ENCODE measurements around the gene CPA4.
"Not testable (repeated sequence)": the region's sequence is repeated elsewhere in the genome, so short reads cannot be mapped to it uniquely, and the experiment has no call there.

CPA4 gene

GRCh38 chr7:130292682-130293257, at the start of gene CPA4:
Gene CPA4 (plus strand): TSS chr7:130293161. CDS start chr7:130293181, 20 bp downstream.
- H3K4me3 ChIP-seq (ENCODE audit: low read depth, low read length), result no peak within 1 kb of the TSS
- peak; percentile 97 for DNase-seq (ENCODE audit: low read depth)

- not testable (repeated sequence) for DNase-seq (ENCODE audit: low read depth); H3K4me3 ChIP-seq (ENCODE audit: low read depth, low read length)
Measured at GRCh38 chr7:130243486-130243885, 49.5 kb upstream of the CPA4 start.

GRCh38 chr7:130246491-130246890, 46.5 kb upstream of the CPA4 start:
- not testable (repeated sequence) for H3K4me3 ChIP-seq (ENCODE audit: low read depth, low read length); DNase-seq (ENCODE audit: low read depth)

- H3K4me3 ChIP-seq (ENCODE audit: low read depth, low read length); DNase-seq (ENCODE audit: low read depth): not testable (repeated sequence)
Measured at GRCh38 chr7:130248842-130249241, 44.1 kb upstream of the CPA4 start.

- not testable (repeated sequence) for H3K4me3 ChIP-seq (ENCODE audit: low read depth, low read length); DNase-seq (ENCODE audit: low read depth)
Measured at GRCh38 chr7:130249626-130250025, 43.3 kb upstream of the CPA4 start.

GRCh38 chr7:130254555-130254954, 38.4 kb upstream of the CPA4 start:
- no peak for DNase-seq (ENCODE audit: low read depth)
- no peak overlapping the region for H3K4me3 ChIP-seq (ENCODE audit: low read depth, low read length)

- DNase-seq (ENCODE audit: low read depth), result no peak
- H3K4me3 ChIP-seq (ENCODE audit: low read depth, low read length), result no peak overlapping the region
Measured at GRCh38 chr7:130256704-130257103, 36.3 kb upstream of the CPA4 start.

GRCh38 chr7:130258494-130259078, 34.4 kb upstream of the CPA4 start:
- H3K4me3 ChIP-seq (ENCODE audit: low read depth, low read length), result no peak overlapping the region
- DNase-seq (ENCODE audit: low read depth), result no peak

GRCh38 chr7:130262448-130262847, 30.5 kb upstream of the CPA4 start:
- DNase-seq (ENCODE audit: low read depth), result no peak
- no peak overlapping the region for H3K4me3 ChIP-seq (ENCODE audit: low read depth, low read length)

GRCh38 chr7:130263130-130263529, 29.8 kb upstream of the CPA4 start:
- H3K4me3 ChIP-seq (ENCODE audit: low read depth, low read length), result no peak overlapping the region
- no peak for DNase-seq (ENCODE audit: low read depth)

GRCh38 chr7:130266258-130266960, 26.6 kb upstream of the CPA4 start, which contains the start of gene CPA2:
Gene CPA2 (plus strand): TSS chr7:130266863. CDS start chr7:130266882, 19 bp downstream.
- H3K4me3 ChIP-seq (ENCODE audit: low read depth, low read length), result no peak within 1 kb of the TSS
- no peak for DNase-seq (ENCODE audit: low read depth)

GRCh38 chr7:130266961-130267321, 26.0 kb upstream of the CPA4 start:
- no peak for DNase-seq (ENCODE audit: low read depth)
- H3K4me3 ChIP-seq (ENCODE audit: low read depth, low read length), result no peak overlapping the region

- no peak overlapping the region for H3K4me3 ChIP-seq (ENCODE audit: low read depth, low read length)
- DNase-seq (ENCODE audit: low read depth), result no peak
Measured at GRCh38 chr7:130268463-130269317, 24.3 kb upstream of the CPA4 start.

- DNase-seq (ENCODE audit: low read depth), result no peak
- no peak overlapping the region for H3K4me3 ChIP-seq (ENCODE audit: low read depth, low read length)
Measured at GRCh38 chr7:130269318-130269694, 23.7 kb upstream of the CPA4 start.

- no peak overlapping the region for H3K4me3 ChIP-seq (ENCODE audit: low read depth, low read length)
Measured at GRCh38 chr7:130270947-130271800, 21.8 kb upstream of the CPA4 start.

GRCh38 chr7:130272381-130273080, 20.4 kb upstream of the CPA4 start:
- DNase-seq (ENCODE audit: low read depth), result no peak
- peak overlapping the region; percentile 12 for H3K4me3 ChIP-seq (ENCODE audit: low read depth, low read length)

More at GRCh38 chr7:130270947-130271800, 21.8 kb upstream of the CPA4 start:
- no peak for DNase-seq (ENCODE audit: low read depth)

GRCh38 chr7:130273081-130273932, 19.7 kb upstream of the CPA4 start:
- DNase-seq (ENCODE audit: low read depth), result peak; percentile 56
- peak overlapping the region; percentile 12 for H3K4me3 ChIP-seq (ENCODE audit: low read depth, low read length)

GRCh38 chr7:130273933-130274255, 19.1 kb upstream of the CPA4 start:
- DNase-seq (ENCODE audit: low read depth), result peak; percentile 47
- H3K4me3 ChIP-seq (ENCODE audit: low read depth, low read length), result no peak overlapping the region

All from skeletal muscle cell (primary cell).